ENCODE data around the gene BCDIN3D. TPM values are rescaled to one million over a fixed set of nuclear protein-coding genes. Genes with fewer than 3 reads are reported as not detected.

The BCDIN3D gene
- polyA plus RNA-seq, 6 donors from 2014 or later: 7.2 to 10.7 (median 9.0) TPM

DNA sequence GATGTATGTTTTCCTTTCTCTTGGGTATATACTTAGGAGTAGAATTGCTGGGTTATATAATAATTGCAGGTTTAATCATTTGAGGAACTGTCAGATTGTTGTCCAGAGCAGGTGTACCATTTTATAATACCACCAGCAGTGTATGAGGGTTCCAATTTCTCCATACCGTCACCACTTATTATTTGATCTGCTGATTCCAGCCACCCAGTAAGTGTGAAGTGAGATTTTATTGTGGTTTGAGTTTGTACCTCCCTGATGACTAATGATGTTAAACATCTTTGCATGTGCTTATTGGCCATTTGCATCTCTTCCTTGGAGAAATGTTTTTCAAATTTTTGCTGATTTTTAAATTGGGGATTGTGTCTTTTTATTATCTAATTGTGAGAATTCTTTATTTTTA lies 29.8 kb downstream of the BCDIN3D start:
- no peak overlapping the region for H3K4me3 Mint-ChIP-seq
- H3K4me1 Mint-ChIP-seq: peaks cover 17 to 21% (median 20%) of the 10 kb centered on the region in 3 donors
- DNase-seq (no peak), ATAC-seq (ENCODE audit: low read depth in 2 of 2) (no peak)
- H3K9me3 Mint-ChIP-seq: no peaks in the 10 kb centered on the region
- no peak overlapping the region for H3K27ac Mint-ChIP-seq
- H3K36me3 Mint-ChIP-seq: peaks cover 5 to 7% of the 10 kb centered on the region in 2 donors
- H3K27me3 Mint-ChIP-seq: no peaks in the 10 kb centered on the region

GRCh38 chr12:49811961-49812401 lies 30.9 kb downstream of the BCDIN3D start:
- Mint-ChIP-seq H3K4me1 (peaks cover 17 to 21% (median 20%) of the 10 kb centered on the region in 3 donors), H3K9me3 (no peaks in the 10 kb centered on the region), H3K4me3 (peak overlapping the region in 5 of 8 donors; percentile 6 to 69 (median 43)), H3K27ac (peak overlapping the region in 3 of 6 donors; percentile 24 to 79 (median 44)), H3K27me3 (no peaks in the 10 kb centered on the region), H3K36me3 (peaks cover 5 to 7% of the 10 kb centered on the region in 2 donors)
- ATAC-seq (ENCODE audit: low read depth in 2 of 2): peak; percentile 45 to 52
- no peak for DNase-seq

GRCh38 chr12:49811136-49811535 lies 31.8 kb downstream of the BCDIN3D start:
- peak overlapping the region in 2 of 6 donors; percentile 28 to 38 for H3K27ac Mint-ChIP-seq
- H3K4me1 Mint-ChIP-seq: peaks cover 17 to 21% (median 20%) of the 10 kb centered on the region in 3 donors
- no peak overlapping the region for H3K4me3 Mint-ChIP-seq
- ATAC-seq (ENCODE audit: low read depth in 2 of 2): peak in 1 of 2 donors; percentile 25
- no peak for DNase-seq
- H3K9me3 Mint-ChIP-seq: no peaks in the 10 kb centered on the region
- H3K27me3 Mint-ChIP-seq: no peaks in the 10 kb centered on the region
- H3K36me3 Mint-ChIP-seq: peaks cover 5 to 7% of the 10 kb centered on the region in 2 donors

DNA sequence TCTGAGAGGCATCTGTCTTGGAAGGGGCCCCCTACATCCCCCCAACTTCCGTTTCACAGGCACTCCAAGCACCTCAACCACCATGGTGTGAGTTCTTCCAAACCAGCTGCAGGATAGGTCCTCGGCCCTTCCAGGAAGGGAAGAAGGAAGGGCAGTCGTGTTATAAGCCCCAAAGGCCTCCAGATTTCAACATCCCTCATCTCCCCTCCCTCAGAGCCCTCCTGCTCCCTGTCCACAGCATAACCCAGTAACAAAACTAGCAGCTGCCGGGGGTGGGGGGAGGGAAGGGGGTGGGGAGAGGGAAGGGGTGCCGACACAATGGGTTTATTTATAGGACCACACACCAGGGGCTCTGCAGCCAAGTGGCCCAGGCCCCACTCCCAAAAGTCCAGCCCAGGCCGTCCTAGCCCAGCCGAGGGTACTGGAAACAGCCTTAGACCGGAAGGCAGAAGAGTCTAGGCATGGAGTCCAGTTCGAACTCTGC lies 33.0 kb downstream of the BCDIN3D start:
- peak overlapping the region in 1 of 6 donors; percentile 66 for H3K27ac Mint-ChIP-seq
- DNase-seq: no peak
- peaks cover 13 to 21% (median 15%) of the 10 kb centered on the region in 3 donors for H3K4me1 Mint-ChIP-seq
- H3K27me3 Mint-ChIP-seq: no peaks in the 10 kb centered on the region
- no peaks in the 10 kb centered on the region for H3K9me3 Mint-ChIP-seq
- ATAC-seq (ENCODE audit: low read depth in 2 of 2): no peak
- H3K36me3 Mint-ChIP-seq: peaks cover 0 to 15% of the 10 kb centered on the region in 2 donors
- no peak overlapping the region for H3K4me3 Mint-ChIP-seq

DNA sequence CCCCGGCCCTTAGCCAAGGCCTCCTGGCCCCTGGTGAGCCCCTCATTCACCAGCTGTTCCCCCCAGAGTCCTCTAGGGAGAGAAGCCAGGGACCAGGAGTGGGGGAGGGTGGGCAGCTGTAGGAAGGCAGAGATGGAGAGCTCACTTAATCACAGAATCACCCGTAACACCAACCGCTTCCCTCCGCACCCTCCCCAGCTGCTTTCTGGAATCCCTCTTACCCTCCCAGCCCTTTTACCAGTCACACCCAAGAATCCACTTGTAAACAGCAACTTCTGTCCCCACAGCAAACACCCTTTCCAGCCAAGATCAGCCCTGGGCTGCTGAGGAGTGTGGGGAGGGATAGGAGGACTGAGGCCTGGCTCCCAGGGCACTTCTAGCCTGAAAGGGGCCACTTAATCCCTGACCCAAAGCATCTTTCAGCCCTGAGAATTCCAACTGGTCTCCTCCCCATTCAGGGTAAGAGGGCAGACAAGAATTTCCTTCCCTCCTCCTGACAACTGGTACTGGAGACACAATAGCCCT lies 33.5 kb downstream of the BCDIN3D start:
- no peaks in the 10 kb centered on the region for H3K9me3 Mint-ChIP-seq
- H3K36me3 Mint-ChIP-seq: peaks cover 0 to 11% of the 10 kb centered on the region in 2 donors
- ATAC-seq (ENCODE audit: low read depth in 2 of 2) (no peak), DNase-seq (no peak)
- H3K4me1 Mint-ChIP-seq: peaks cover 13 to 21% (median 15%) of the 10 kb centered on the region in 3 donors
- peak overlapping the region in 1 of 6 donors; percentile 84 for H3K27ac Mint-ChIP-seq
- no peak overlapping the region for H3K4me3 Mint-ChIP-seq
- no peaks in the 10 kb centered on the region for H3K27me3 Mint-ChIP-seq

DNA sequence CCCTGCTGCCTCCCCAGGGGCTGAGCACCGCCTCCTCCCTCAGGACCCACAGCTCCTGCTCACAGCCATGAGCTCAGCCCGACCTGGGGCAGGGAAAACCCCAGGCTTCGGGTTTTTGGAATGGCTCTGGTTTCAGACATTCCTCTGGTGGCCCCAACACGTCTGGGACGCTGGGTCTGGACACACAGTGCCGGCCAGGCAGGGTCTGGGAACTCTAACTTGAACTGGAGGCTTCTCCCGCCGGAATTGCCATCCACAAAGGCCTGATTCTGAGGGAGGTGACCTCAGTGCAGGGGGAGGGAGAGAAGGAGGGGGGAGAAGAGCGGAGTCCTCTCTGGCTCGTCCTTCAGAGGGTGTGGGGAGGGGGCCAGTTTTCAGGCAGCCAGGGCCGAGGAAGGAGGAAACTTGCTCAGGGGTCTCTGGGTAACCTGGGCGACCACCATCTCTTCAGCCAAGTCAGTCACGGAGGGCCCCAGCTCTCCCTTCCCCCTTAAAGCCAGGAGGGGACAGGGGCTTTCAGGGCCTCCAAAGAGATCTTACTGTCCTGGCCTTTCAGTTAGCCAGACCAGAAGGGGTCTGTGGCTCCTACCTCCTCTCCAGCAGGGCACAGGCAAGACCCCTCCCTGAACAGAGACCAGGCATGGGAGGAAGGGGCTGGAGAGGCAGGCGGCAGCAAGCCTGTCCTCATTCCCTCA lies 34.1 kb downstream of the BCDIN3D start:
- Mint-ChIP-seq H3K9me3 (no peaks in the 10 kb centered on the region), H3K27ac (peak overlapping the region in 1 of 6 donors; percentile 84), H3K27me3 (no peaks in the 10 kb centered on the region), H3K4me1 (peaks cover 13 to 21% (median 15%) of the 10 kb centered on the region in 3 donors), H3K4me3 (no peak overlapping the region), H3K36me3 (peaks cover 0 to 10% of the 10 kb centered on the region in 2 donors)
- ATAC-seq (ENCODE audit: low read depth in 2 of 2) (no peak), DNase-seq (no peak)

GRCh38 chr12:49807991-49808580 lies 34.8 kb downstream of the BCDIN3D start:
- no peak overlapping the region for H3K4me3 Mint-ChIP-seq
- no peaks in the 10 kb centered on the region for H3K27me3 Mint-ChIP-seq
- DNase-seq (no peak), ATAC-seq (ENCODE audit: low read depth in 2 of 2) (no peak)
- no peaks in the 10 kb centered on the region for H3K9me3 Mint-ChIP-seq
- peaks cover 13 to 20% (median 15%) of the 10 kb centered on the region in 3 donors for H3K4me1 Mint-ChIP-seq
- no peak overlapping the region for H3K27ac Mint-ChIP-seq
- H3K36me3 Mint-ChIP-seq: peaks cover 1 to 10% of the 10 kb centered on the region in 2 donors

- Mint-ChIP-seq H3K4me1 (peaks cover 6 to 10% (median 9%) of the 10 kb centered on the region in 3 donors), H3K27me3 (no peaks in the 10 kb centered on the region), H3K9me3 (no peaks in the 10 kb centered on the region), H3K4me3 (no peak overlapping the region), H3K27ac (no peak overlapping the region), H3K36me3 (peaks cover 4 to 10% of the 10 kb centered on the region in 2 donors)
- DNase-seq (no peak), ATAC-seq (ENCODE audit: low read depth in 2 of 2) (no peak)
These were observed 36.0 kb downstream of the BCDIN3D start for GRCh38 chr12:49806877-49807276.

DNA sequence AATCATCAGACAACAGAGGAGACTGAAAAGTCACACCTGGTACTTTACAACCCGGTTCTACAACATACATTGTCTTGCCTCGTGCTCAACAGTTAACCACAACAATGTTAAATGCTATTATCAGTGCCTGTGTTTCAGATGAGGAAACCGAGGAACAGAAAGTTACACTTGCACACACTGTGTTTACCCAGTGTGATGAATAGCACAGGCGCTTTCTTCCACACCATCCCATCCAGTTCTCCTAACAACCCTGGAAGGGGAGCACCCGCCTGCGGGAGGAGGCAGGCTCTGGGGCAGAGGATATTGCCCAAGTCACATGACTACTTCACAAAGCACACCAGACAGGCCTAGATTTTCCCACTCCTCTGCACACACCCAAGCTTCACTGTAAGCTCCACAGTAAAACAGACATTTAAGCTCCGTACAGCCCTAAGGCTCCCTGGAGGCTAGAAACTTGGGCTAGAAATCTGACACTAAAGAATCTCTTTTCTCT lies 36.5 kb downstream of the BCDIN3D start:
- no peaks in the 10 kb centered on the region for H3K27me3 Mint-ChIP-seq

DNA sequence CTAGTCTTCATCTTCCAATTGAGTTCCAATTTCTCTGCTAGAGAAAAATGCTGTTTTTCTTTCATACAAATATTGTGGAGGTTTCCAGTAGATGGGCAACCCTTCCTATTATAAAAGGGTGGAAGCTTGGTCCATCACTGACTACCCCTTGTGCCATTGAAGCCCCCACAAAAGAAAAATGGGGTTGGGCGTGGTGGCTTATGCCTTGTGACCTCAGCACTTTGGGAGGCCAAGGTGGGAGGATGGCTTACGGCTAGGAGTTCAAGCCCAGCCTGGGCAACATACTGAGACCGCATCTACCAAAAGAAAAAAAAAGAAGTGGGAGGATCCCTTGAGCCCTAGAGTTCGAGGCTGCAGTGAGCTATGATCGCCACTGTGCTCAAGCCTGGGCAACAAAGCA lies 37.5 kb downstream of the BCDIN3D start:
- no peak for ATAC-seq (ENCODE audit: low read depth in 2 of 2)
- Mint-ChIP-seq H3K9me3 (no peaks in the 10 kb centered on the region), H3K36me3 (peaks cover 4 to 10% of the 10 kb centered on the region in 2 donors), H3K27me3 (no peaks in the 10 kb centered on the region), H3K4me3 (no peak overlapping the region), H3K4me1 (no peaks in the 10 kb centered on the region), H3K27ac (peak overlapping the region in 1 of 6 donors; percentile 11)
- DNase-seq: no peak

More for the DNA sequence above, 36.5 kb downstream of the BCDIN3D start:
- peaks cover 1 to 5% (median 4%) of the 10 kb centered on the region in 3 donors for H3K4me1 Mint-ChIP-seq
- DNase-seq (no peak), ATAC-seq (ENCODE audit: low read depth in 2 of 2) (no peak)
- H3K27ac Mint-ChIP-seq: peak overlapping the region in 1 of 6 donors; percentile 88
- H3K4me3 Mint-ChIP-seq: no peak overlapping the region
- peaks cover 4 to 10% of the 10 kb centered on the region in 2 donors for H3K36me3 Mint-ChIP-seq
- no peaks in the 10 kb centered on the region for H3K9me3 Mint-ChIP-seq

DNA sequence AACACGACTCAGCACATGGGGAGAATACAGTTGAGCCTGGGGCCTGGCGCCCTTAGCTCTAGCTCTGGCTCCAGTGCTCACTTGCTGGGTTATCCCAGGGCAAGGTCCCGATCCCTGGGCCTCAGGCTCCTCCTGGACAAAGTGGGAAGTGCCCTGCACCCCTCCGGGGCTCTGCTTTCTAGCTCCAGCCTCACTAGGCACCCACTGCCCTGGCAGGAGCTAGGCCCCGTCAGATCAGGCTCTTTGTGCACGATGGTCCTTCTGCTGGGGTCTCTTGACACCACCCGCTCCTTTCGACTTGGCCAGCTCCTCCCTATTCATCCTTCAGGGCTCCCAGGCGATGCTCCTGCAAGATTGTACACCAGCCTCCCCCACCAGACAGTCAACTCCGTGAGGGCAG lies 38.1 kb downstream of the BCDIN3D start:
- H3K9me3 Mint-ChIP-seq: no peaks in the 10 kb centered on the region
- H3K27ac Mint-ChIP-seq: no peak overlapping the region
- ATAC-seq (ENCODE audit: low read depth in 2 of 2) (no peak), DNase-seq (no peak)
- H3K4me1 Mint-ChIP-seq: no peaks in the 10 kb centered on the region
- H3K4me3 Mint-ChIP-seq: peak overlapping the region in 1 of 8 donors; percentile 36
- no peaks in the 10 kb centered on the region for H3K27me3 Mint-ChIP-seq
- peaks cover 4 to 16% of the 10 kb centered on the region in 2 donors for H3K36me3 Mint-ChIP-seq

DNA sequence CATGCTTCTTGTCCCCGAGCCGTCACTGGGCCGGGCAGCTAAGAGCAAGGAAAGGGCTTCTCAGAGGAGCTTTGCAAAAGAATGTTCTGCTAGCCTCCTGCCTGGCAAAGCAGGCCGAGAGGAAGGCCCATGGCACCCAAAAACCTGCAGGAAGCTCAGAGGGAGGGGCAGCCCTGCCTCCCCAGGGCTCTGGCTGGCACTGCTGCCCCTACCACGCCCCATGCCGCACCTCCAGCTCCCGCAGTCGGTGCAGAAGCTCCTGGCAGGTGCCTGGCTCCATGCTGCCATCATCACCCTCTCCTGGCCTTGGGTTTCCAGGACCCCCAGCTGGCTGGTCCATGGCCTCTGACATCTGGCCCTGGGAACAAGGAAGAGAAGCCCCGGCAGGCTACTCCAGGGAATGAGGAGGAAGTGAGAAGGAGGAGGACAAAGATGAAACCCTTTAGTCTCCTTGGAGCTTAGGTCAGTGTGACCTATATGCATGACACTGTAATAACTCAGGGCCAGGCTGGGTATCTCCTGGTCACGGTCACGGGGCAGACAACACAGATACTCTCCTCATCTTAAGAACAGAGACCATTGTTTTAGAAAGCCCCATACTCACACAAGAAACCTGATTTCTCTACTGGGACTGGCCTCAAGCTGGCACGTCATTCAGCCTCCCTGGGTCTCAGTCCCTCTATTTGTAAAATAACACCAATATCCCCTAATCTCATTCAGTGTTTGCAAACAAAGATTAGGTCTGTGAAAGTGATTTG lies 39.0 kb downstream of the BCDIN3D start:
- Mint-ChIP-seq H3K9me3 (no peaks in the 10 kb centered on the region), H3K36me3 (peaks cover 4 to 19% of the 10 kb centered on the region in 2 donors), H3K4me3 (no peak overlapping the region), H3K4me1 (no peaks in the 10 kb centered on the region), H3K27ac (no peak overlapping the region), H3K27me3 (no peaks in the 10 kb centered on the region)
- DNase-seq (no peak), ATAC-seq (ENCODE audit: low read depth in 2 of 2) (no peak)

Data from naive B cell (primary cell).